ENCODE measurements around the gene TTF2.

DNA sequence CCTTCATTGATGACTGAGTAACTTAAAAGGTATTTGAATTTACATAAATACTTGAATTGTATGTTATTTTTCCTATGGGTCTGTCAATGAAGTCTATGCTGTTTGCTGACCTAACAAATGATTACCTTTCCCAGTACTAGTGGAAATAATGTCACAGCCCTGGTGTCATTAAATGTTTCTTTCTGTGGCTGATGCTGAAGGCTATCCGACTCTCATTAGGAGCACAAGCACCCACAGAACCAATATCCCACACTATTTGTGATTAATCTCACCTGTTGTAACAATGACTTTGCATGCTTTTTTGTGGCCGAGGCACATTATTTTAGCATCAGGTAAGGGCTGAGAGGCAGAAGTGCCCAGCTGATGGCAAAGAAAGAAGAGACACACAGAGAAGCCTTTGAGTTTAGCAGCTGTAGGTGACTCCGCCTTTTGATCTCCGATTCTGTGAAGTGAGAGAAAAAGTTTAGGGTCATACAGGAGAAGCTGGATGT is 87.3 kb downstream of the TTF2 start:
- TF ChIP-seq CTCF (IDR thresholded peaks at IDR 0.05) (no peak), EP300 (IDR thresholded peaks at IDR 0.05) (no peak), POLR2A (IDR thresholded peaks at IDR 0.05) (no peak), POLR2AphosphoS5 (IDR thresholded peaks at IDR 0.05) (no peak)

Data from sigmoid colon (tissue), 4 donors.